Prostate gland (tissue), 2 donors: ENCODE data around the gene CXCL5.

Source experiments
- POLR2A ChIP-seq: fragments of 450-650 bp; IDR thresholded peaks from one replicate; pipeline ENCODE4 v1.6.1; 2016; ENCODE audit warnings: antibody characterized with exemption, mild to moderate bottlenecking
- POLR2AphosphoS5 ChIP-seq: sonication (generic); formaldehyde crosslinking; IDR thresholded peaks from one replicate; pipeline ENCODE4 v1.6.1; 2017; ENCODE audit warnings: antibody characterized with exemption
- TF ChIP-seq, protein P1 (sequence below), 4 experiments: fragments of 200-600 bp in 2 of 4; fragments of 450-650 bp in 2 of 4; sonication (generic) in 2 of 4; IDR thresholded peaks; 1 replicate in 3 of 4; 2 replicates in 1 of 4; pipeline ENCODE4 v1.5.1; 2016 to 2019; ENCODE audit warnings: antibody characterized with exemption in 4 of 4, mild to moderate bottlenecking in 2 of 4, moderate library complexity in 2 of 4

DNA sequence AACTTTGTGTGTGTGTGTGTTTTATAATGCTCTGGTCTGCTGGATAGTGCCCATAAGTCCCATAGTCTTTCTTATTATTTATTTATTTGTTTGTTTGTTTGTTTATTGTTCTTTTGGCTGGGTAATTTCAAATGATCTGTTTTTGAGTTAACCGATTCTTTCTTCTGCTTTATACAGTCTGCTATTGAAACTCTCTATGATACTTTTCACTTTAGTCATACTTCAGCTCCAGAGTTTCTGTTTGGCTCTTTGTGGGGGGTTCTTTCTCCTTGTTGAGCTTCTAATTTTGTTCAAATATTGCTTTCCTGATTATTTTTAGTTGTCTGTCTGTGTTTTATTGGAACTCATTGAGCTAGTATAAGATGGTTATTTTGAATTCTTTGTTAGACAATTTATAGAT is 30.0 kb upstream of the CXCL5 start:
- TF ChIP-seq, protein P1, sequence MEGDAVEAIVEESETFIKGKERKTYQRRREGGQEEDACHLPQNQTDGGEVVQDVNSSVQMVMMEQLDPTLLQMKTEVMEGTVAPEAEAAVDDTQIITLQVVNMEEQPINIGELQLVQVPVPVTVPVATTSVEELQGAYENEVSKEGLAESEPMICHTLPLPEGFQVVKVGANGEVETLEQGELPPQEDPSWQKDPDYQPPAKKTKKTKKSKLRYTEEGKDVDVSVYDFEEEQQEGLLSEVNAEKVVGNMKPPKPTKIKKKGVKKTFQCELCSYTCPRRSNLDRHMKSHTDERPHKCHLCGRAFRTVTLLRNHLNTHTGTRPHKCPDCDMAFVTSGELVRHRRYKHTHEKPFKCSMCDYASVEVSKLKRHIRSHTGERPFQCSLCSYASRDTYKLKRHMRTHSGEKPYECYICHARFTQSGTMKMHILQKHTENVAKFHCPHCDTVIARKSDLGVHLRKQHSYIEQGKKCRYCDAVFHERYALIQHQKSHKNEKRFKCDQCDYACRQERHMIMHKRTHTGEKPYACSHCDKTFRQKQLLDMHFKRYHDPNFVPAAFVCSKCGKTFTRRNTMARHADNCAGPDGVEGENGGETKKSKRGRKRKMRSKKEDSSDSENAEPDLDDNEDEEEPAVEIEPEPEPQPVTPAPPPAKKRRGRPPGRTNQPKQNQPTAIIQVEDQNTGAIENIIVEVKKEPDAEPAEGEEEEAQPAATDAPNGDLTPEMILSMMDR (IDR thresholded peaks at IDR 0.05) = no peak
- TF ChIP-seq POLR2AphosphoS5 (no peak), POLR2A (no peak)
